HCT116 (cell line): ENCODE results near the gene SYNRG. TPM values are rescaled to one million over a fixed set of nuclear protein-coding genes. Genes with fewer than 3 reads are reported as not detected.

Experiments
- ATAC-seq: fragments of 200-7000 bp; cut with Tn5 transposase; 2 replicates; pipeline ENCODE4 v1.9.1; 2020; ENCODE audit warnings: mild to moderate bottlenecking, moderate library complexity
- BruUV-seq: library from RNA; stranded (reverse); fragments of 400-500 nt; replicated peaks from 2 replicates; lab custom pipeline; 2021; lab: Mats Ljungman, UMichigan
- CTCF ChIA-PET: fragments of 300-600 bp; sonication (Branson Sonifier 250); formaldehyde crosslinking; loops from one replicate; lab custom pipeline; 2021; ENCODE audit warnings: antibody characterized with exemption; lab: Charles Lee
- POLR2A ChIA-PET: fragments of 300-600, 350-600 bp; sonication (Branson Sonifier 250); formaldehyde crosslinking; loops from one replicate; lab custom pipeline; 2021; ENCODE audit warnings: antibody characterized with exemption; lab: Charles Lee
- RAD21 ChIA-PET, 2 experiments: fragments of 300-600 bp; sonication (Branson Sonifier 250); formaldehyde crosslinking; loops; one replicate each; lab custom pipeline; 2023; ENCODE audit warnings: low total read pairs in 2 of 2; ENCODE audit not compliant: uncharacterized antibody in 2 of 2, unreplicated experiment in 2 of 2, low non-redundant PET in 1 of 2; lab: Charles Lee
- DNase-seq: peaks from one replicate; pipeline ENCODE4 v3.0.0-alpha.2; 2010; ENCODE audit warnings: low read depth, low spot score
- H2AFZ ChIP-seq: fragments of 200-600 bp; shearing (Covaris generic), sonication (generic); 2 replicates; pipeline ENCODE4 v1.6.1; 2017; ENCODE audit warnings: low read depth, mixed run types, mixed read lengths, antibody characterized with exemption, low read length; ENCODE audit not compliant: poor library complexity, severe bottlenecking
- H3K27ac ChIP-seq: 2 replicates; pipeline ENCODE4 v1.5.1; 2012; ENCODE audit warnings: low read depth, low read length
- H3K27me3 ChIP-seq: fragments of 200-600 bp; sonication (generic); 2 replicates; pipeline ENCODE4 v1.6.1; 2016; ENCODE audit warnings: mixed run types, low read length, mixed read lengths; ENCODE audit not compliant: insufficient read depth
- H3K36me3 ChIP-seq, 2 experiments: fragments of 200-500 bp in 1 of 2; fragments of 200-600 bp in 1 of 2; sonication (Bioruptor generic) in 1 of 2; sonication (generic) in 1 of 2; 2 replicates each; pipeline versions ENCODE4 v1.5.1 to v1.6.1; 2014 to 2016; ENCODE audit warnings: low read length in 2 of 2, inconsistent platforms in 1 of 2, mixed read lengths in 1 of 2, mixed run types in 1 of 2; ENCODE audit not compliant: insufficient read depth in 2 of 2, control insufficient read depth in 1 of 2
- H3K4me1 ChIP-seq, 2 experiments: fragments of 200-600 bp in 1 of 2; sonication (generic) in 1 of 2; 2 replicates each; pipeline versions ENCODE4 v1.5.1 to v1.6.1; 2012 to 2017; ENCODE audit warnings: low read length in 2 of 2, inconsistent platforms in 1 of 2, mild to moderate bottlenecking in 1 of 2, mixed read lengths in 1 of 2, mixed run types in 1 of 2, moderate library complexity in 1 of 2; ENCODE audit not compliant: insufficient read depth in 2 of 2, control insufficient read depth in 1 of 2
- H3K4me2 ChIP-seq: fragments of 200-600 bp; sonication (generic); 2 replicates; pipeline ENCODE4 v1.6.1; 2017; ENCODE audit warnings: mixed run types, low read length, mixed read lengths
- H3K4me3 ChIP-seq, 2 experiments: fragments of 200-600 bp in 1 of 2; sonication (generic) in 1 of 2; replicated peaks in 1 of 2; 2 replicates each; pipeline ENCODE4 v1.5.1; 2011 to 2016; ENCODE audit warnings: low read length in 2 of 2, control low read depth in 1 of 2, low read depth in 1 of 2, mild to moderate bottlenecking in 1 of 2, mixed read lengths in 1 of 2, mixed run types in 1 of 2
- H3K79me2 ChIP-seq: fragments of 200-600 bp; sonication (generic); 2 replicates; pipeline ENCODE4 v1.6.1; 2017; ENCODE audit warnings: mild to moderate bottlenecking, mixed run types, low read length, moderate library complexity, mixed read lengths; ENCODE audit not compliant: insufficient read depth
- H3K9ac ChIP-seq: fragments of 200-600 bp; sonication (generic); 2 replicates; pipeline ENCODE4 v1.6.1; 2016; ENCODE audit warnings: low read length, mixed read lengths
- H3K9me2 ChIP-seq: fragments of 200-600 bp; sonication (generic), shearing (Covaris generic); 2 replicates; pipeline ENCODE4 v1.6.1; 2017; ENCODE audit warnings: mixed run types, mild to moderate bottlenecking, moderate library complexity; ENCODE audit not compliant: insufficient read depth
- H3K9me3 ChIP-seq, 2 experiments: fragments of 200-500 bp in 1 of 2; fragments of 200-600 bp in 1 of 2; sonication (Bioruptor generic) in 1 of 2; sonication (generic) in 1 of 2; 2 replicates each; pipeline ENCODE4 v1.6.1; 2014 to 2017; ENCODE audit warnings: low read length in 2 of 2, mixed read lengths in 2 of 2, inconsistent platforms in 1 of 2, low read depth in 1 of 2, mild to moderate bottlenecking in 1 of 2, mixed run types in 1 of 2, moderate library complexity in 1 of 2; ENCODE audit not compliant: control insufficient read depth in 1 of 2, insufficient read depth in 1 of 2
- H4K20me1 ChIP-seq: fragments of 200-600 bp; sonication (generic), shearing (Covaris generic); 2 replicates; pipeline ENCODE4 v1.6.1; 2017; ENCODE audit warnings: mixed run types, mild to moderate bottlenecking, moderate library complexity; ENCODE audit not compliant: insufficient read depth
- CBX3 ChIP-seq: IDR thresholded peaks from 2 replicates; pipeline ENCODE4 v1.6.1; 2012; ENCODE audit warnings: low read depth
- CTCF ChIP-seq, 3 experiments: fragments of 200-600 bp in 1 of 3; sonication (generic) in 1 of 3; IDR thresholded peaks in 2 of 3; conservative IDR thresholded peaks in 1 of 3; 2 replicates each; pipeline ENCODE4 v1.5.1; 2012 to 2017; ENCODE audit warnings: low read depth in 2 of 3, low read length in 2 of 3, antibody characterized with exemption in 1 of 3, borderline replicate concordance in 1 of 3, control low read depth in 1 of 3, mild to moderate bottlenecking in 1 of 3, mixed read lengths in 1 of 3, mixed run types in 1 of 3, moderate library complexity in 1 of 3; ENCODE audit not compliant: insufficient read depth in 1 of 3
- EGR1 ChIP-seq: IDR thresholded peaks from 2 replicates; pipeline ENCODE4 v1.6.1; 2012; ENCODE audit warnings: low read depth
- ELF1 ChIP-seq: IDR thresholded peaks from 2 replicates; pipeline ENCODE4 v1.6.1; 2012; ENCODE audit warnings: low read depth, borderline replicate concordance
- EZH2 ChIP-seq: fragments of 200-600 bp; sonication (generic); IDR thresholded peaks from 2 replicates; pipeline ENCODE4 v1.6.1; 2017; ENCODE audit warnings: antibody characterized with exemption, mixed run types
- EZH2phosphoT487 ChIP-seq: fragments of 200-600 bp; IDR thresholded peaks from 2 replicates; pipeline ENCODE4 v1.6.1; 2018; ENCODE audit warnings: antibody characterized with exemption, borderline replicate concordance
- FOSL1 ChIP-seq: IDR thresholded peaks from 2 replicates; pipeline ENCODE4 v1.6.1; 2012; ENCODE audit warnings: low read depth
- MAX ChIP-seq: IDR thresholded peaks from 2 replicates; pipeline ENCODE4 v1.6.1; 2012
- POLR2AphosphoS5 ChIP-seq: IDR thresholded peaks from 2 replicates; pipeline ENCODE4 v1.6.1; 2011; ENCODE audit warnings: mild to moderate bottlenecking, low read depth, low read length, moderate library complexity
- RAD21 ChIP-seq: IDR thresholded peaks from 2 replicates; pipeline ENCODE4 v1.6.1; 2012; ENCODE audit warnings: low read depth, mild to moderate bottlenecking
- SP1 ChIP-seq: IDR thresholded peaks from 2 replicates; pipeline ENCODE4 v1.6.1; 2012; ENCODE audit warnings: low read depth
- SRF ChIP-seq: IDR thresholded peaks from 2 replicates; pipeline ENCODE4 v1.6.1; 2012; ENCODE audit warnings: low read depth
- intact Hi-C: fragments of 100-400 bp; cut with micrococcal nuclease; formaldehyde crosslinking; loops from 2 replicates; pipeline ENCODE4 v1.10.0; 2022
- total RNA-seq: library from RNA; stranded (reverse); gene quantifications from one replicate; pipeline ENCODE4 v1.2.1, GENCODE V29; 2021; ENCODE audit not compliant: unreplicated experiment

The SYNRG gene
- total RNA-seq, 1 experiment from 2014 or later = 23.8 TPM

- Histone ChIP-seq H4K20me1 (no peaks in the 10 kb centered on the region), H3K9me2 (no peaks in the 10 kb centered on the region), H3K79me2 (peaks cover 96% of the 10 kb centered on the region), H3K4me2 (no peak overlapping the region), H3K4me3 (no peak overlapping the region), H2AFZ (no peak overlapping the region), H3K36me3 (no peaks in the 10 kb centered on the region), H3K9ac (no peak overlapping the region), H3K27ac (no peak overlapping the region), H3K9me3 (no peaks in the 10 kb centered on the region), H3K27me3 (no peaks in the 10 kb centered on the region), H3K4me1 (peaks cover 0 to 3% of the 10 kb centered on the region in 2 experiments; a peak in 1 of 4 replicates)
- RAD21 ChIA-PET = no interaction called here
- intact Hi-C loops = no loop called here
- POLR2A ChIA-PET = no interaction called here
- CTCF ChIA-PET = no interaction called here
- ATAC-seq (no peak), DNase-seq (no peak)
- TF ChIP-seq POLR2AphosphoS5 = no peak
- BruUV-seq = no TSS peak
These were observed 106.1 kb downstream of the SYNRG start for GRCh38 chr17:37503148-37503547.

- no peak overlapping the region for H2AFZ ChIP-seq
- peaks cover 0 to 3% of the 10 kb centered on the region in 2 experiments; a peak in 1 of 4 replicates for H3K4me1 ChIP-seq
- no peaks in the 10 kb centered on the region for H3K36me3 ChIP-seq
- H3K4me3 ChIP-seq = no peak overlapping the region
- no peak for TF ChIP-seq POLR2AphosphoS5
- no peak for TF ChIP-seq FOSL1
- TF ChIP-seq SRF = no peak
- TF ChIP-seq RAD21 = no peak
- TF ChIP-seq MAX = no peak
- no peak for TF ChIP-seq CTCF (IDR thresholded peaks at IDR 0.05 in 2 of 3, conservative IDR thresholded peaks at IDR 0.05 in 1 of 3; ENCODE audit: borderline replicate concordance in 1 of 3, insufficient read depth in 1 of 3, low read depth in 2 of 3, low read length in 2 of 3)
- no peak for TF ChIP-seq EZH2phosphoT487
- TF ChIP-seq ELF1 = no peak
- TF ChIP-seq CBX3 = no peak
- TF ChIP-seq EZH2 = no peak
- TF ChIP-seq SP1 = no peak
- no peak for TF ChIP-seq EGR1
- RAD21 ChIA-PET = no interaction called here
- no peaks in the 10 kb centered on the region for H3K9me3 ChIP-seq
- H3K9ac ChIP-seq = no peak overlapping the region
- peaks cover 96% of the 10 kb centered on the region for H3K79me2 ChIP-seq
- ATAC-seq = no peak
- POLR2A ChIA-PET = no interaction called here
- DNase-seq = no peak
- H4K20me1 ChIP-seq = no peaks in the 10 kb centered on the region
- no TSS peak for BruUV-seq
- H3K27me3 ChIP-seq = no peaks in the 10 kb centered on the region
- intact Hi-C loops = no loop called here
- H3K4me2 ChIP-seq = no peak overlapping the region
- H3K9me2 ChIP-seq = no peaks in the 10 kb centered on the region
- no peak overlapping the region for H3K27ac ChIP-seq
- CTCF ChIA-PET = no interaction called here
These were observed 106.9 kb downstream of the SYNRG start for GRCh38 chr17:37502009-37502936.
